Measurements from ENCODE around the gene KCTD8. TPM values are rescaled to one million over a fixed set of nuclear protein-coding genes. Genes with fewer than 3 reads are reported as not detected.

The KCTD8 gene
- total and polyA plus RNA-seq, 12 donors, result 0.24 to 2.0 (median 0.61) TPM; not detected in 3

DNA sequence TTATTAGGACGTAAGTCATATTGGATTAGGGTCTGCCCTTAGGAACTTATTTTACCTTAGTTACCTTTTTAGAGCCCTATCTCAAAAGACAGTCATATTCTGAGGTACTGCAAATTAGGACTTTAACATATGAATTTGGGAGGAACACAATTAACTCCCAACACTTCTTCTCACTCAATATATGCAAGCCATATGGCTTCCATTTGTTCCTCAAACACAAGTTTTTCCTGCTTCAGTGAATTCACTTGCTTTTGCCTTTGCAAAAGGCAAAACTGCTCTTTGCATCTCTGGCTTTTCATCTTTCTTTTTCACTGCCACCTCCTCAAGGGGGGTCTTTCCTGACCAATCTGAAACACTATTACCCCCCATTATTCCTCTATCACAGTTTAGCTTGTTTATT lies 220.3 kb downstream of the KCTD8 start:
- 68 to 89% (median 79%) methylated on average over 1 of the region's 1 CpG for WGBS, 4 donors
- intact Hi-C loops (cut with DNase I), result no loop called here
- H3K27ac ChIP-seq, result no peak overlapping the region
- DNase-seq, result no peak
- no peaks in the 10 kb centered on the region for H3K36me3 ChIP-seq (replicated peaks in 1 of 2)
- no peaks in the 10 kb centered on the region for H3K4me1 ChIP-seq (replicated peaks in 1 of 2)
- TF ChIP-seq, protein P1, sequence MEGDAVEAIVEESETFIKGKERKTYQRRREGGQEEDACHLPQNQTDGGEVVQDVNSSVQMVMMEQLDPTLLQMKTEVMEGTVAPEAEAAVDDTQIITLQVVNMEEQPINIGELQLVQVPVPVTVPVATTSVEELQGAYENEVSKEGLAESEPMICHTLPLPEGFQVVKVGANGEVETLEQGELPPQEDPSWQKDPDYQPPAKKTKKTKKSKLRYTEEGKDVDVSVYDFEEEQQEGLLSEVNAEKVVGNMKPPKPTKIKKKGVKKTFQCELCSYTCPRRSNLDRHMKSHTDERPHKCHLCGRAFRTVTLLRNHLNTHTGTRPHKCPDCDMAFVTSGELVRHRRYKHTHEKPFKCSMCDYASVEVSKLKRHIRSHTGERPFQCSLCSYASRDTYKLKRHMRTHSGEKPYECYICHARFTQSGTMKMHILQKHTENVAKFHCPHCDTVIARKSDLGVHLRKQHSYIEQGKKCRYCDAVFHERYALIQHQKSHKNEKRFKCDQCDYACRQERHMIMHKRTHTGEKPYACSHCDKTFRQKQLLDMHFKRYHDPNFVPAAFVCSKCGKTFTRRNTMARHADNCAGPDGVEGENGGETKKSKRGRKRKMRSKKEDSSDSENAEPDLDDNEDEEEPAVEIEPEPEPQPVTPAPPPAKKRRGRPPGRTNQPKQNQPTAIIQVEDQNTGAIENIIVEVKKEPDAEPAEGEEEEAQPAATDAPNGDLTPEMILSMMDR (IDR thresholded peaks at IDR 0.05), result no peak
- no peak for TF ChIP-seq POLR2A (IDR thresholded peaks at IDR 0.05)
- no peaks in the 10 kb centered on the region for H3K27me3 ChIP-seq
- H3K9me3 ChIP-seq (replicated peaks in 1 of 3), result no peaks in the 10 kb centered on the region
- H3K4me3 ChIP-seq, result no peak overlapping the region

DNA sequence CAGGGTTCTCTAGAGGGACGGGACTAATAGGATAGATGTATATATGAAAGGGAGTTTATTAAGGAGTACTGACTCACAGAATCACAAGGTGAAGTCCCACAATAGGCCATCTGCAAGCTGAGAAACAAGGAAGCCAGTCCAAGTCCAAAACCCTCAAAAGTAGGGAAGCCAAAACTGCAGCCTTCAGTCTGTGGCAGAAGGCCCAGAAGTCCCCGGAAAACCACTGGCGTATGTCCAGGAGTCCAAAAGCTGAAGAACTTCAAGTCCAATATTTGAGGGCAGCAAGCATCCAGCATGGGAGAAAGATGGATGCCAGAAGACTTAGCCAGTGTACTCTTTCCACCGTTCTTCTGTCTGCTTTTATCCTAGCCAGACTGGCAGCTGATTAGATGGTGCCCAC lies 227.2 kb downstream of the KCTD8 start:
- intact Hi-C loops (cut with DNase I), result no loop called here
- 63 to 78% (median 71%) methylated on average over 4 of the region's 4 CpGs for WGBS, 4 donors
- no peaks in the 10 kb centered on the region for H3K9me3 ChIP-seq (replicated peaks in 1 of 3)
- DNase-seq, result no peak
- H3K27ac ChIP-seq, result no peak overlapping the region
- no peak overlapping the region for H3K4me3 ChIP-seq
- TF ChIP-seq POLR2A (IDR thresholded peaks at IDR 0.05), result no peak
- TF ChIP-seq, protein P1 (IDR thresholded peaks at IDR 0.05), result no peak
- H3K27me3 ChIP-seq, result no peaks in the 10 kb centered on the region
- H3K4me1 ChIP-seq (replicated peaks in 1 of 2), result no peaks in the 10 kb centered on the region
- H3K36me3 ChIP-seq (replicated peaks in 1 of 2), result no peaks in the 10 kb centered on the region

DNA sequence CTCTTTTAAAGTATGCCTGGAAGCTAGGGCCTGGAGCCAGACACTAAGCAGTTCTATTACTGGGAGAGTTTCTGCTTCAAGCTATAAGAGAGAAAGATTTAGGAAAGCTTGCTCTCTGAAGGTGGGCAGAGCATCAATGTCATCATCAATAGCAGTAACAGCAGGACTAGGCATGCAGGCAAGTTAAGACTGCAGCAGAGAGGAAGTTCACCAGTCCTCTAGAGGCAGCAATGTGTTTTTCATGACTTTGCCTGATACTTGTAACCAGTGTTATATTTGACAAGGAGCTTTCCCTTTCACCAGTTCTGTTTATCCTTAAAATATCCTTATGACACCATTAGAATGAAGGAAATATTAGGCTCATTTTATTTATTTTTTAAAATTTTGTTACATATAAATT lies 237.9 kb downstream of the KCTD8 start:
- no peaks in the 10 kb centered on the region for H3K4me1 ChIP-seq (replicated peaks in 1 of 2)
- H3K4me3 ChIP-seq, result no peak overlapping the region
- H3K27ac ChIP-seq, result no peak overlapping the region
- no peak for TF ChIP-seq POLR2A (IDR thresholded peaks at IDR 0.05)
- TF ChIP-seq, protein P1 (IDR thresholded peaks at IDR 0.05), result no peak
- no peaks in the 10 kb centered on the region for H3K27me3 ChIP-seq
- intact Hi-C loops (cut with DNase I), result no loop called here
- H3K36me3 ChIP-seq (replicated peaks in 1 of 2), result no peaks in the 10 kb centered on the region
- DNase-seq, result no peak
- no peaks in the 10 kb centered on the region for H3K9me3 ChIP-seq (replicated peaks in 1 of 3)

DNA sequence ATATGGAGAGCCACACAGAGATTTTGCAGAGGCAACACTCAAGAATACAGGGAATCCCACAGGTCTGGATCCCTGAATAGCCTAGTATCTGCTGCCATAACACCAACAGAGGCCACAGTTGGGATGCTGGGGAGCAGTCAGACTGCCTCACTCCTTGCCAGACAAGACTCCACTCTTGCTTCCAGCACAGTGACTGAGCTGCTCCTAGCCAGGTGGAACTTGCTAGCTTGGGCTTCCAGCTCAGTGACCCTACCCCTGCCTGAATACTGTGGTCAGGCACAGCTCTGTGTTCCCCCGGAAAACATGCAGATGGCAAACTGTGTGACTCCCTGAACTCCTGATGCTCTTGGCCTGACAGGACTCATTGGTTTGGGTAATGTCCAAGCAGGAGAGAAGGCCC lies 251.8 kb downstream of the KCTD8 start:
- Histone ChIP-seq H3K9me3 (replicated peaks in 1 of 3) (no peaks in the 10 kb centered on the region), H3K36me3 (replicated peaks in 1 of 2) (no peaks in the 10 kb centered on the region), H3K27me3 (no peaks in the 10 kb centered on the region), H3K4me1 (replicated peaks in 1 of 2) (no peaks in the 10 kb centered on the region), H3K4me3 (no peak overlapping the region), H3K27ac (no peak overlapping the region)
- intact Hi-C loops (cut with DNase I), result no loop called here
- no peak for TF ChIP-seq POLR2A (IDR thresholded peaks at IDR 0.05)
- TF ChIP-seq, protein P1 (IDR thresholded peaks at IDR 0.05), result no peak
- whole genome bisulfite sequencing, 4 donors, result 80 to 100% (median 97%) methylated on average over 1 of the region's 1 CpG
- no peak for DNase-seq

All from adrenal gland (tissue), 12 donors.